Naive B cell (primary cell): ENCODE results near the gene CTNND2. TPM values are rescaled to one million over a fixed set of nuclear protein-coding genes. Genes with fewer than 3 reads are reported as not detected.

Experiments used
- ATAC-seq, 2 donors: fragments of 150-1000 bp; cut with Tn5 transposase; 2 replicates each; pipeline ENCODE4 v1.10.0; 2021; ENCODE audit warnings: low read depth in 2 of 2, mild to moderate bottlenecking in 2 of 2, moderate library complexity in 2 of 2
- DNase-seq: peaks from one replicate; pipeline ENCODE4 v3.0.0; 2022
- H3K27ac Mint-ChIP-seq, 6 donors: one replicate each; pipeline ENCODE4 v1.8.0; 2020 to 2022; ENCODE audit warnings: mild to moderate bottlenecking in 6 of 6, mixed read lengths in 6 of 6, moderate library complexity in 5 of 6, inconsistent platforms in 2 of 6
- H3K27me3 Mint-ChIP-seq, 3 donors: one replicate each; pipeline ENCODE4 v1.8.0; 2021 to 2022; ENCODE audit warnings: mixed read lengths in 3 of 3, mild to moderate bottlenecking in 1 of 3
- H3K36me3 Mint-ChIP-seq, 2 donors: one replicate each; pipeline ENCODE4 v1.8.0; 2020 to 2022; ENCODE audit warnings: mixed read lengths in 2 of 2, inconsistent platforms in 1 of 2, mild to moderate bottlenecking in 1 of 2
- H3K4me1 Mint-ChIP-seq, 3 donors: one replicate each; pipeline ENCODE4 v1.8.0; 2020 to 2022; ENCODE audit warnings: mixed read lengths in 3 of 3, inconsistent platforms in 1 of 3, mild to moderate bottlenecking in 1 of 3, moderate library complexity in 1 of 3
- H3K4me3 Mint-ChIP-seq, 8 donors: one replicate each; pipeline ENCODE4 v1.8.0; 2020 to 2022; ENCODE audit warnings: mild to moderate bottlenecking in 8 of 8, mixed read lengths in 8 of 8, moderate library complexity in 8 of 8, inconsistent platforms in 2 of 8
- H3K9me3 Mint-ChIP-seq, 7 donors: one replicate each; pipeline ENCODE4 v1.8.0; 2020 to 2022; ENCODE audit warnings: mixed read lengths in 7 of 7, mild to moderate bottlenecking in 5 of 7, inconsistent platforms in 2 of 7, moderate library complexity in 1 of 7
- polyA plus RNA-seq, 6 donors: library from polyadenylated mRNA; unstranded; fragments of 300-500 nt; fragmentation: Illumina TruSeq; gene quantifications; one replicate each; pipeline ENCODE4 v1.2.3, GENCODE V29; 2021; ENCODE audit warnings: low read depth in 6 of 6

The CTNND2 gene
- polyA plus RNA-seq, 6 donors from 2014 or later = not detected

- Mint-ChIP-seq H3K9me3 (peaks cover 0 to 11% (median 1%) of the 10 kb centered on the region in 7 donors), H3K27ac (no peak overlapping the region), H3K4me1 (no peaks in the 10 kb centered on the region), H3K36me3 (no peaks in the 10 kb centered on the region), H3K27me3 (no peaks in the 10 kb centered on the region), H3K4me3 (no peak overlapping the region)
- ATAC-seq = no peak
- no peak for DNase-seq
These were observed 179.3 kb downstream of the CTNND2 start for GRCh38 chr5:11724940-11725339.

GRCh38 chr5:11719888-11720481 is 184.3 kb downstream of the CTNND2 start:
- Mint-ChIP-seq H3K27ac (no peak overlapping the region), H3K27me3 (no peaks in the 10 kb centered on the region)
- DNase-seq = no peak

DNA sequence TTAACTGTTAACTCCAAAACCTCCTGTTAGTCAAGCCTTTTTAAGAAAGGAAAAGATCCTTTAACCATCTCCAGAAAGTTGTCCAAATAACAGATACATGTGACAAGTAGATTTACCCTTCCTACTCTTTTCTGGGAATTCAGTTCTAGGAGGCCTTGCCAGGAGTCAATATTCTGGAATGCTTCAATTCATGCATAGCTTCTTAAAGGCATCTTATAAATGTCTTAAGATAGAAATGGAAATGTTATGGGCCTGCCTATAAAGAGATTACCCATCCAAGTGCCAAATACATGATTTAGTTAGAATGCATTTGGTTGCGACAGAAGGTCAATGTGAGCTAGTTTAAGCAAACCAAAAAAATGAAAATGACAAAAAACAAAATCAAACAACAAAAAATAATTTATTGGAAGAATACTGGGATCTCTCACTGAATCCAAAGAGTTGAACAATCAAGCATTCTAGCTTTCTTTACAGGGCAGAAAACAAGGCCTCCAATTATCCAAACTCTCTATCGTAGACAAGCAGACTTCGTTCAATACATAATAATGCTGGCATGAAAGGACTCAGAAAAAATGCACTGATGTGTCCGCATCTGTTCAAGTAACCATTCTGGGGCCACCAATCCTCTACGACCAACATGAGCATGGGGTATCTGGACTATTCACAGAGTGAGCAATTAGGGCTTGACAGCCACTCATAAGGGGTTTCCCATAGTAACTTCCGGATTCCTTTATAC is 188.6 kb downstream of the CTNND2 start:
- Mint-ChIP-seq H3K27me3 (no peaks in the 10 kb centered on the region), H3K27ac (no peak overlapping the region), H3K4me3 (no peak overlapping the region), H3K36me3 (no peaks in the 10 kb centered on the region), H3K4me1 (no peaks in the 10 kb centered on the region), H3K9me3 (peaks cover 0 to 2% (median 0%) of the 10 kb centered on the region in 7 donors)
- DNase-seq (no peak), ATAC-seq (no peak)

More at GRCh38 chr5:11719888-11720481, 184.3 kb downstream of the CTNND2 start:
- Mint-ChIP-seq H3K4me1 (no peaks in the 10 kb centered on the region), H3K9me3 (peaks cover 0 to 11% (median 0%) of the 10 kb centered on the region in 7 donors), H3K4me3 (no peak overlapping the region), H3K36me3 (no peaks in the 10 kb centered on the region)
- no peak for ATAC-seq

GRCh38 chr5:11711932-11712331 is 192.3 kb downstream of the CTNND2 start:
- DNase-seq (no peak), ATAC-seq (no peak)
- no peak overlapping the region for H3K4me3 Mint-ChIP-seq
- no peaks in the 10 kb centered on the region for H3K27me3 Mint-ChIP-seq
- no peak overlapping the region for H3K27ac Mint-ChIP-seq
- H3K4me1 Mint-ChIP-seq = no peaks in the 10 kb centered on the region
- H3K36me3 Mint-ChIP-seq = no peaks in the 10 kb centered on the region
- peaks cover 0 to 4% (median 0%) of the 10 kb centered on the region in 7 donors for H3K9me3 Mint-ChIP-seq

GRCh38 chr5:11709021-11709420 is 195.2 kb downstream of the CTNND2 start:
- DNase-seq (no peak), ATAC-seq (no peak)
- H3K4me1 Mint-ChIP-seq = no peaks in the 10 kb centered on the region
- no peaks in the 10 kb centered on the region for H3K27me3 Mint-ChIP-seq
- no peak overlapping the region for H3K4me3 Mint-ChIP-seq
- H3K36me3 Mint-ChIP-seq = no peaks in the 10 kb centered on the region
- H3K9me3 Mint-ChIP-seq = peaks cover 0 to 4% (median 0%) of the 10 kb centered on the region in 7 donors
- no peak overlapping the region for H3K27ac Mint-ChIP-seq

GRCh38 chr5:11704916-11705315 is 199.3 kb downstream of the CTNND2 start:
- H3K36me3 Mint-ChIP-seq = no peaks in the 10 kb centered on the region
- no peak overlapping the region for H3K27ac Mint-ChIP-seq
- H3K4me3 Mint-ChIP-seq = no peak overlapping the region
- peaks cover 0 to 10% (median 0%) of the 10 kb centered on the region in 7 donors for H3K9me3 Mint-ChIP-seq
- no peaks in the 10 kb centered on the region for H3K4me1 Mint-ChIP-seq
- H3K27me3 Mint-ChIP-seq = no peaks in the 10 kb centered on the region
- no peak for ATAC-seq
- no peak for DNase-seq

DNA sequence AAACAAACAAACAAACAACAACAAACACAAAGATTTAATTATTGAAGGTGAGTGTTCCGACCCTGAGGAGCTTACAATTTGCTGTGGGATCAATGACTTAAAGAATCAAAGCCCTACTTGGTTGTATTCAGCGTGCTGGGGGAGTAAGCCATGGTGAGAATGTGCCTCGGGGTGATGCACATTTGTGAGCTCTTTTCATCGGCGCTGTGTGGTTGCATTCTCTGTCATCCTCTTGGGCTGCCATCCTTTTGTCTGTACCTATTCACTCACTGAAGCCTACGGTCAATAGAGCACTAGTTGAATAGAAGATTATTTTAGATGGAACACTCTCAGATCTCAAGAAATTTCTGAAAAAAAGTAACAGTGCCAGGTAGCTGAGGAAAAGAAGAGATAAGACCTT is 203.9 kb downstream of the CTNND2 start:
- H3K9me3 Mint-ChIP-seq = peaks cover 0 to 6% (median 0%) of the 10 kb centered on the region in 7 donors
- H3K27ac Mint-ChIP-seq = no peak overlapping the region
- DNase-seq (no peak), ATAC-seq (no peak)
- no peaks in the 10 kb centered on the region for H3K4me1 Mint-ChIP-seq
- no peaks in the 10 kb centered on the region for H3K36me3 Mint-ChIP-seq
- H3K27me3 Mint-ChIP-seq = no peaks in the 10 kb centered on the region
- H3K4me3 Mint-ChIP-seq = no peak overlapping the region

DNA sequence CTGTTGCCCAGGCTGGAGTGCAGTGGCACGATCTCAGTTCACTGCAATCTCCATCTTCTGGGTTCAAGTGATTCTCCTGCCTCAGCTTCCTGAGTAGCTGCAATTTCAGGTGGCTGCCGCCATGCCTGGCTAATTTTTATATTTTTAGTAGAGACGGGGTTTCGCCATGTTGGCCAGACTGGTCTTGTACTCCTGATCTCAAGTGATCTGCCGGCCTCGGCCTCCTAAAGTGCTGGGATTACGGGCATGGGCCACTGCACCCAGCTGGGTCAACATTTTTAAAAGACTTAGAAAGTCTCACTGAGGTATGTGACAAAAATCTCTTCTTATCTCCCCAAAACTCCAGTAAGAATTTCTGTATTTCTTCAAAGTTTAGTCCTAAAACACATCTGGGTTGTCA is 211.6 kb downstream of the CTNND2 start:
- Mint-ChIP-seq H3K4me3 (no peak overlapping the region), H3K27ac (no peak overlapping the region), H3K27me3 (no peaks in the 10 kb centered on the region), H3K9me3 (peaks cover 0 to 4% (median 0%) of the 10 kb centered on the region in 7 donors), H3K4me1 (no peaks in the 10 kb centered on the region), H3K36me3 (no peaks in the 10 kb centered on the region)
- no peak for ATAC-seq
- no peak for DNase-seq

DNA sequence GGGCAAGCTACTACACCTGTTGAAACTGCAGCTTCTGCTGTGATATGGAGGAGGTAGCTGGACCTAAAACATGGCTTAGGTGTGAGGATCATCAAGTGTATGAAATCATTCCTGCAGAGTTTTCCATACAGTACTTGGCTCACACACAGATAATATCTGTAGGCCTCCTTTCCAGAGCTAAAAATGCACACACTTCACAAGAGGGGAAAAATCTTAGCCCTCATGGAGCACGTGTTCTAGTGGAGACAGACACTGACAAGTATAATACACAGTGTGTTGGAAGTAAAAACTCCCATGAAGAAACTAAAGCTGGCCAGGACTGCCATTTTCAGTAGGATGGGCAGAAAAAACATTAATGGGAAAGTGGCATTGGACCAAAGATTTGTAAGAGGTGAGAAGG is 216.7 kb downstream of the CTNND2 start:
- no peak for ATAC-seq
- peaks cover 0 to 4% (median 0%) of the 10 kb centered on the region in 7 donors for H3K9me3 Mint-ChIP-seq
- no peak overlapping the region for H3K27ac Mint-ChIP-seq
- H3K27me3 Mint-ChIP-seq = no peaks in the 10 kb centered on the region
- no peaks in the 10 kb centered on the region for H3K36me3 Mint-ChIP-seq
- no peaks in the 10 kb centered on the region for H3K4me1 Mint-ChIP-seq
- no peak overlapping the region for H3K4me3 Mint-ChIP-seq
- no peak for DNase-seq

- Mint-ChIP-seq H3K27me3 (no peaks in the 10 kb centered on the region), H3K27ac (no peak overlapping the region), H3K4me1 (no peaks in the 10 kb centered on the region), H3K4me3 (no peak overlapping the region), H3K36me3 (no peaks in the 10 kb centered on the region), H3K9me3 (peaks cover 0 to 18% (median 0%) of the 10 kb centered on the region in 7 donors)
- DNase-seq = no peak
- no peak for ATAC-seq
These were observed 219.6 kb downstream of the CTNND2 start for GRCh38 chr5:11684607-11685006.

DNA sequence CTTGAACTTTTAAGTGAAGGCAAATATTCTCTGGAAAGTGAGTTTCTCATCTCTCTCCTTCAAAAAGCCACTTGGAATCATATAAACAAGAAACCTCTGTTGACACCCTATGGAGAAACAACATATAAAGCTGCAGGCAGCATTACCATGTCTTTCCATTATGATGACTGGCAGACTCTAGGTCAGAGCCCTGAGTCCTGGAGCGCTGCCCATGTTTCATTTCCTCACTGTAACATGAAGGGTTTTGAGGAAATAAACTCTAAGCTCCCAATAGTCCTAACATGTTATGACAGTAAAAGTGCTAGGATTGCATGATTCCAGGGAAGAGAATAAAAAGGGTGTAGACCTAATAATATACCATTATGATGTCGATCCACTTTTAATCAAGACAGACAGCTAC is 220.6 kb downstream of the CTNND2 start:
- H3K27ac Mint-ChIP-seq = no peak overlapping the region
- no peak overlapping the region for H3K4me3 Mint-ChIP-seq
- H3K36me3 Mint-ChIP-seq = no peaks in the 10 kb centered on the region
- DNase-seq (no peak), ATAC-seq (no peak)
- no peaks in the 10 kb centered on the region for H3K4me1 Mint-ChIP-seq
- H3K27me3 Mint-ChIP-seq = no peaks in the 10 kb centered on the region
- peaks cover 0 to 19% (median 0%) of the 10 kb centered on the region in 7 donors for H3K9me3 Mint-ChIP-seq

GRCh38 chr5:11681796-11682195 is 222.4 kb downstream of the CTNND2 start:
- Mint-ChIP-seq H3K4me1 (no peaks in the 10 kb centered on the region), H3K36me3 (no peaks in the 10 kb centered on the region), H3K27me3 (no peaks in the 10 kb centered on the region), H3K27ac (no peak overlapping the region), H3K9me3 (peaks cover 0 to 16% (median 0%) of the 10 kb centered on the region in 7 donors), H3K4me3 (no peak overlapping the region)
- no peak for ATAC-seq
- DNase-seq = no peak

DNA sequence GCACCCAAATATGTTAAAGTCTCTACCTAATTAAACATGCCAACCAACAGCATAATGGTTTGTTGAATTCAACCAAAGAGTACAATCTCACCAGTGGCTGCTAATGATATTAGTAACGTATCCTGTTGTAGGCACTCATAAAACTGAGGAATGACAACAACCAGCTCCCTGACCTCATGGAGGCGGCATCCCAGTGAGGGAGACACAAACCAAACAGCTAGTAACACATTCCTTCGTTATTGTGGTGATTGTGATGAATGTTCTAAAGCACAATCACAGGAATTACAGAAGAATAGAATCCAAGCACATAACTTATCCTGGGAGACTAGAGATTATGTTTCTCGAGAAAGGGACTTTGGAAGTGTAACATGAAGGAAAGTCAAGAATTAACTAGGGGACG is 224.6 kb downstream of the CTNND2 start:
- H3K9me3 Mint-ChIP-seq = peaks cover 0 to 26% (median 0%) of the 10 kb centered on the region in 7 donors

GRCh38 chr5:11675184-11675583 is 229.1 kb downstream of the CTNND2 start:
- Mint-ChIP-seq H3K4me3 (no peak overlapping the region), H3K36me3 (no peaks in the 10 kb centered on the region), H3K4me1 (no peaks in the 10 kb centered on the region), H3K27ac (no peak overlapping the region), H3K27me3 (no peaks in the 10 kb centered on the region), H3K9me3 (peaks cover 3 to 17% (median 6%) of the 10 kb centered on the region in 7 donors)
- DNase-seq = no peak
- no peak for ATAC-seq

More for the DNA sequence above, 224.6 kb downstream of the CTNND2 start:
- DNase-seq (no peak), ATAC-seq (no peak)
- Mint-ChIP-seq H3K4me1 (no peaks in the 10 kb centered on the region), H3K4me3 (no peak overlapping the region), H3K36me3 (no peaks in the 10 kb centered on the region), H3K27me3 (no peaks in the 10 kb centered on the region), H3K27ac (no peak overlapping the region)
